ENCODE results near the gene DMRT1.

The DMRT1 gene

DNA sequence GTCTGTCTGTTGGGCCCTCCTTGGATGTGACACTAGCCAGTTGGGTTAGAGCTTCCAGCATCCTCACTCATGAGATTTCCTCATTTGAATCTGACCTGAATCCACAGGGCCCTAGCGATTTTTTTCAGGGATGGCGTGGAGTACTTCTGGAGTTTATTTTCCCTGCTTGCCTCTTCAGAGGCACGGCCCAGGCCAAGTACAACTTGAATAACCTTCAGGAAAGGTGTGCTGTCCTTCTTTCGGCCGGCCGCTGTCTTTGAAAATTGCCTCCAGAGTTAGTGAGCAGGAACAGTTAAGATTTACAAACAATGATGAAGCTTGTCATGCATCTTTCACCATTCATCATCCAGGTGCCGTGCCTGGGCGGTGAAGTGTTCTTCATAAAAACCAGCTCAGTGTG lies 85.5 kb downstream of the DMRT1 start:
- DNase-seq (ENCODE audit: low spot score) = no peak

DNA sequence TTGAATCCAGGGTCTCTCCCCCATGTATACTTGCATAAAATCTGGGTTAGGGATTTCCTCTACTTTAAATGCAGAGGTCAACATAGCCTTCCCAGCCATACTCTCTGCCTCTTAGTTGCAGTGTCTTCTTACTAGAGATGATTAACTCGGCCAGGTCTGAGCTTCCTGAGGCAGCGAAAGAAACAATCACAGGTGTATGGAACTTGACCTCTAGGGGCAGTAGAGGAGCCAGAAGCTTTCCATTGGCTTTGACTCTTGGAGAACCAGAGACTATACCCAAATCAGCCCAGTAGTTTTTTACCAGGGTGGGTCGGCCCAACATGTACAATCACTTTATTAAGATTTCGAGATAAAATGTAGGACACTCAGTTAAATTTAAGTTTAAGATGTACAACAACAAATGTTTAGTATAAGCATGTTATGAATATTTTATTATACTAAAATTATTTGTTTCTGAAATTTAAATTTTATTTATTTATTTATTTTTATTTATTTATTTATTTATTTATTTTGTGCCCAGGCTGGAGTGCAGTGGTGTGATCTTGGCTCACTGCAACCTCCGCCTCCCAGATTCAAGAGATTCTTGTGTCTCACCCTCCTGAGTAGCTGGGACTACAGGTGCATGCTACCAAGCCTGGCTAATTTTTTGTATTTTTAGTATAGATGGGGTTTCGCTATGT lies 87.0 kb downstream of the DMRT1 start:
- peak; percentile 66 for DNase-seq (ENCODE audit: low spot score)

DNA sequence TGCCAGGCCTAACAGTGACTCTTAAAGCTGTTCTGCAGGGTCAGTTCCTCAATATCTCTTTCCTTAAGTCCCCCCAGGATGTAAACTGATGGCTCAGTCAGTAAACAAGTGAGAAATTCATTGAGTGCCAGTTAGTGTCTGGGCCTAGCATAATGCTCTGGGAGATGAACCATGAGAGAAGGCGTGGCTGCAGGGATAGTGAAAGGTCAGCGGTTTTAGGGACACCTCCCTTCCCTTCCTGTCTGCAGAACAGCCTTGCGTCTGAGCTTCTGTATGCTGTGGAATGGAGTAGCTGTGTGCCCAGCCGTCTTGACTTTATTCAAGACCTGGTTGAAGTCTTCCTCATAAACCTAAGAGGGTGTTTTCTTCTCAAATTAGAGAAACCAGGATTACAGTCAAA lies 88.2 kb downstream of the DMRT1 start:
- DNase-seq (ENCODE audit: low spot score) = no peak

DNA sequence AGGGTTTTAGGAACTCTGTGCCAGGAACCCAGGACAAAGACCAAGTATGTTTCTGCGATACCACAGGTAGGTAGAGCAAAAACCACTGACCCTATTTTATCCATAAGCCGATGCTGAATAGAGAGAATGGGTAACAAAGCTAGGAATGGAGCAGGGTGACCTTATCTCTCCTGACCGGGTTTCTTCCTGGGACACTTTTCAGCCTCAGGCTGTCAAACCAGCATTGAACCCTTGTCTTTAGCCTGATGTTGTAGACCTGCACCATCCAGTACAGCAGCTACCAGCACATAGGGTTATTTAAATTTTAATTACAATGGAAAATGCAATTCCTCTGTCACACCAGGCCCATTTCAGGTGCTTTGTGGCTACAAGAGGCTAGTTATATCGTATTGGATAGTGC lies 91.9 kb downstream of the DMRT1 start:
- DNase-seq (ENCODE audit: low spot score) = no peak

DNA sequence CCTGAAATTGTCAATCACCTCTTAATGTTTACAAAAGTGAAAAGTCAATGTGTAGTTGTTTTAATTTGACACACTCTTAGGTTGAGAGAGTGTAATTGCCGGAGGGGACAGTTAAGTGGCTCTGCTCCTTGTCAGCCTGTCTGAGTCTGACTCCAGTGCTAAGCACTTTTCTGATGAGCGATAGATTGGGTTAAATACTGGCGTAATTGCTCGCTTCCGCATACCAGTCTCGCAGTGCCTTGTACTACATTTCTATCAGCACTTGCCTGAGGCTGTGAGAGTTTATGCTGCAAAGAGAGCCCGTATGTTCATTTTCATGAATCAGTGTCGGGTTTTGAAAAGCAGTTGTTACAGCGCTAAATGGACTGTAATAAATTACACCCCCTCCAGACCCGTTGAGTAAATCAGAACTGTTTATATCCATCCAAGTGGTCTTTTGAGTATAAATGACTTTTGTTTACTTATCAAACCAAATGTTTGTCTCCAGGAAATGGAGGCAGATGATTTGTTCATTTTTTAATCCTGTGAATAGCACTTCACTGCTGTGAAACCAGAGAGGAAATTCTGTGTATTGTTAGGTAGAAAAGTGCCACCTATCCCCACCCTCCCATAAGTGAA lies 94.0 kb downstream of the DMRT1 start:
- DNase-seq (ENCODE audit: low spot score) = no peak

DNA sequence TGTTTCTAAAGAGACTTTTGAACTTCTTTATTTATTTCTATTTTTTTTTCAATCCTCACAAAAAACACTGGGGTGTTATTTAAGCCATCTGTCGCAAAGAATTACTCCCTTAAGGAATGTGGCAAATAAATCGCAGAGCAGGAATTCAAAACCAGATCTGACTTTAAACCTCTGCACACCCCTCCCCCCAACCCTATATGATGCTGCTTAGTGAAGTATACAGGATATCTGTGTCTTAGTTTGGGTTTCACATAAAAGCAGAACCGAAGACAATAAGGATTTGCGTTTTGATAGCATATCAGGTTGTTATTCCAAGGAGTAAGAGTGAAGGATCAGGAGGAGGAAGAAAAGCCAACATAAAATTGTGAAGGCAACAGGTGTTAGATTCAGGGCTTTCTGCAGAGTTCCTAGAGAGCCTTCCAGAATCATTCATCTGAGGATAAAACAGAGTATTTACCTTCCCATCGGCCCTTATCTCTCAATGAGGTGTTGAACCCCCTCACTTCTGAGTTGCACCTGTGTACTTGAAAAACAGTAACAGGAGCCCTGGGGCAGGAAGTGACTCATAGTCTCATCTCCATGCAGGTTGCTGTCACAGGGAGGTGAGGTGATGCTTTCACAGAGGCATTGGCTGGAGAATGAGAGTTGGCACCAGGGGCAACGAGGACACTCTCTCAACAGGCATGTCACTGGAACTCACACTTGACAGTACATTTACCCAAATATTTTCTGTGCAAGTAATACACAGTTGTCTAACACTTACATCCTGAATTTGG lies 101.5 kb downstream of the DMRT1 start:
- no peak for DNase-seq (ENCODE audit: low spot score)

DNA sequence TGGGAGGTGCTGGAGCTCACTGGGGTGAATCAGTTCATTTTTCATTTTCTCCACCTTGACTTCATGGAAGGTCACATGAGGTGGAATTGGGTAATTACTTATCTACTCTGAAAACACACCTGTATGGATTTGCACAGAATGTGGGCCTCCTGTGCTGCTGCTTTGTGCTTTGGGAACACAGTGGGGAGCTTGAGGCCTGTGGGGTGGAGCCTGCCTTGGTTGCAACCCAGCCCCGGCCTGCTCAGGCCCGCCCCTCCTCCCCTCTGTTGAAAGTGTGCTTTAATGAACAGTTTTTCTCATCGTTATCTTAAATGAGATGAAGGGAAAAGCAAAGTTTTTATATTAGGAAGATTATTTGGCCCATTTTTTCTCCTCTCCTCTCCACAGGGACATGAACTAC lies 106.5 kb downstream of the DMRT1 start:
- no peak for DNase-seq (ENCODE audit: low spot score)

DNA sequence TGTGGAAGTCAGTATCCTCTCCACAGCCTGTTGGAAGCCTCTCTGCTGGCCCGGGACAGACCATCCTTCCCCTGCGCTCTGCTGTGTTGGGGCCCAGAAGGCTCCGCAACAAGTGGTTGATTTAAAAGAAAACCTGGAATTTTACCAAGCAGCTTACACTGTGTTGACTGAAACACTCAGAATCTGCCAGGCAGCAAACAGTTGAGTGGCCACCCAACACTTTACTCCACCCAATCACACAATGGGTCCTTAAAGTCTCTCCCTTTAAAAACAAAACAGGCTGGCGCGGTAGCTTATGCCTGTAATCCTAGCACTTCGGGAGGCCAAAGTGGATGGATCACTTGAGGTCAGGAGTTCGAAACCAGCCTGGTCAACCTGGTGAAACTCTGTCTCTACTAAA lies 107.0 kb downstream of the DMRT1 start:
- no peak for DNase-seq (ENCODE audit: low spot score)

DNA sequence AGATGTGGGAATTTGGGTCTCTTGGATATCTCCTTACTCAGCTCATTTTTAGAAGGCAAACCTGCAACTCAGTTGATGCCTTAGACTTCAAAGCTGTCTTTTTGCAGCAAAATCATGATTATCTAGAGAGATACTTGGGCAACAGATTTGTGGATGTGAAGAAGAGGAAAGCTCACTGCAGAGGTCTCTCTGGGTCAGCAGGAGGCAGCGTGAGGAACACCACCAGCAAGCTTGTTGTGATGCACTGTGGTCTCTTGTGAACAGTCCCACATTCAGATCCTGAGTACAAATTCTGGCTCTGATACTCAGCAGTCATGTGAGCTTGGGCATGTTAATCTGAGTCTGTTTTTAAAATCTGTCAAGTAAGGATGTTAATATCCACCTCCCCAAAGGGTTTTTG lies 108.6 kb downstream of the DMRT1 start:
- DNase-seq (ENCODE audit: low spot score) = no peak

DNA sequence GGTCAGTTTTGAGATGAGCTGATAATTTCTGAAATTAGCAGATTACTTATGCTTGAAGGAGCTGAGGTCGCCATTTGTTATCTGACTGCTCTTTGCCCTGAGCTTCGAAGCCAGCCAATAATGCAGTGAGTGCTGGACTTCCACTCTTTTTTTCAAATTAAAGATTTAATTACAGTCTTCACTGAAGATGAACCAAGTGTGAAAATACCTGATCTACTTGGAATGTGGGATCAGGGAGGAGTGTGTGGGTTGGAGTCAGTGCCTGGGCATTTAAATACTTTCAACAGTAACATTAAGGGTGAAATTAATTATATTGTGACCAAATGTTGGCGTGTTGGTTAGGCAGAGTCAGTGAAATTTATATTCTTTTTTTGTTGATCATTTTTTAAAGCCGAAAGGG lies 111.0 kb downstream of the DMRT1 start:
- no peak for DNase-seq (ENCODE audit: low spot score)

DNA sequence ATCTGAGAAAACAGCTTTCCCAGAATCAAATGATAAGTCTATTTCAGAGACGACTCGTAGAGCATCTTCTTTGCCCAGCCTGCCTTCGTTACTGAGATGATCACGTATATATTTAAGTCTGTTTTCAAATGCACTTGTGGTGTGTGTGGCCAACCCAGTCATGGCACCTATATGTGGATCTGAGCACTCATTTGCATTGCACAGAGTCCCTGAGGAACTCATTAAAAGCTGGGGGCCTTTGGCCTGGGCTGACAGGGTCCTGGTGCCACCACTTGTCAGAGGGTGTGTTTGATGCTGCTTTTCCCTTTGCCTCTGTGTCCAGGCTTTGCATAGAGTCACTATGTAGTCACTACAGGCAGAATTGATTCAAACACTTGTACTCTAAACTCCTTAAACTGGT lies 117.6 kb downstream of the DMRT1 start:
- DNase-seq (ENCODE audit: low spot score) = no peak

DNA sequence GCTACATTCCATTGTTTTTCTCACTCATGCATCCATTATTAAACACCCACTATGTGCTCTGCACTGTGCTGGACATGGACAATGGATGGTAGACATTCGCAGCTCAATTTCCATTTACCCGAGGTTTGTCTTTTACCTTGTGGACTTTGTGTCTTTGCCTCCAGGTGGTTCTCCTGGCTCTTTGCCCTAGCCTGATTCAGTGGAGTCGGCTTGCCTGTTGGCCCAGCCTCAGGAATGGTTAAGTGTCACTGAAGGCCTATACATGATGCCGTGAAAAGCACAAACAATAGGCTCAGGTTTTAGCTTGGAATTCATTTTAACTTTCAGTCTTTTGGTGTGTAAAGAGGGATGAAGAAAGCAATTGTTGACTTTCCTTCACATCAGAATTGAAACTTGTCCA lies 118.4 kb downstream of the DMRT1 start:
- no peak for DNase-seq (ENCODE audit: low spot score)

DNA sequence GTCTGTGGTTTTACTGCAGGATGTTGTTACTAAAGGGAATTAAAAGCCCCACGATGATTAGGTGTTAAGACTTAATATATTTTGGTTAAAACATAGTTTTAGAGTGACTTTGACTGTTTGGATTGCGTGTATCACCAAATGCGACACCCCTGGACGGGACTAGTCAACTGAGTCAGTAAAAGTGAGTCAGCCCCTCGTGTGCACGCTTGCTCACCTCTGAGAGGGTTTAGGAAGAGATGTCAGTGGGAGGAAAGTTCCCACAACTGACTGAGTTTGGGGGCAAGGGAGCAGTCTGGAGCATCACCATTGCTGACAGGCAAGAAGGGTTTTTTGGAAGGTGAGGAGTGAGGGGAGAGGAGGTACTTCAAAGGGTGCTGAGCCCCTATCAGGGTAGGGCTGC lies 120.5 kb downstream of the DMRT1 start:
- no peak for DNase-seq (ENCODE audit: low spot score)

DNA sequence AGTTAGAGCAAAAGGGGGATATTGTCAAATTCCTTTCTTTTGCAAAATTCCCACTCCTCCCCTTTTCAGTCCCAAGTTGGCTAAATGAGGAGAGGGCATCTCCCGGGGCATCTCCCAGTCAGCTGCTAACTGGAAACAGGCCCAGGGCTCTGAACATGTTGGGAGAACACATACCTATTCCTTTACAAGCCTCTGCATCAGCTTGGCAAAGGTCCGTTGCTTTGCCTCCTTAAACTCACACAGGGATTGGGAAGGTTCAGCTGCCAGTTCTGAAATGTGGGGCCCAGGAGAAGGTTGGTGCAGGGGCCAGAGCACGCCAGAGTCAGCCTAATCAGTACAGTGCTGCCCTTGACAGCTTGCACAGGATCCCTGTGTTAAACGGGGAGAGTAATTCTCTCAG lies 124.0 kb downstream of the DMRT1 start:
- no peak for DNase-seq (ENCODE audit: low spot score)

DNA sequence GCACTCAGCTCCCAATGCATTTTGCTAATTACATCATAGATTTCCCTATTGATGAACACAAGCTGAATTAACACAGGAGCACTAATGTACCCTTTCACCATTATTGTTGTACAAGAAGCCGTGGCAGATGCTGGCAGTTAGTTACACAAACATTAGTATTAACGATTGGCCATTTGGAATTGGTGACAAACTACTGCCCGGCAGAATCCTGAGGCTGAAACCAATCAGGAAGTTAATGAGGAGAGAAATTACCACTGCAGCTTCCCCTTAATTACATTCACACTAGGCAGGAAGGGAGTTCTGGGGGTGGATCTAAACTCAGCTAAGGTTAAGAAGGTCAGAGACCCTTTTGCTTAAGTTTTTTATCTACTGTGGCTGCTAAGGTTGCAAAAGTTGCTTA lies 125.4 kb downstream of the DMRT1 start:
- DNase-seq (ENCODE audit: low spot score) = no peak

DNA sequence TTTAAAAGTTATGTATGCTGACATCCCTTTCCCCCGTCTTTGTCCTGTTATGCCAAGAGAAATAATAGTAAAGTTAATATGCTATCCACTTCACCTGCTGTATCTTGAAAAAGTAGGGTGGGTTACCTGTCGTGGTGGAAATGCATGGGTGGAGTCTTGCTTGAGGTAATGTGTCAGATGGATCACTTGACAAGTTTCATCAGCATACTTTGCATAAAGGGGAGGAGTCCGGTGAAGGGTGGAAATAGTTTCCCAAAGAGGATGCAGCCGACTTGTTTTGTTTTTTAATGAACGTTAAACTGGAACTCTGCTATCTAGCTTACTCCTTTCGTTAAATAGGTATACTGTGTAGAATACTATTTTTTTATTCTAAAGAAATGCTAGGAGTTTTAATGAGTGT lies 125.9 kb downstream of the DMRT1 start:
- peak; percentile 55 for DNase-seq (ENCODE audit: low spot score)

DNA sequence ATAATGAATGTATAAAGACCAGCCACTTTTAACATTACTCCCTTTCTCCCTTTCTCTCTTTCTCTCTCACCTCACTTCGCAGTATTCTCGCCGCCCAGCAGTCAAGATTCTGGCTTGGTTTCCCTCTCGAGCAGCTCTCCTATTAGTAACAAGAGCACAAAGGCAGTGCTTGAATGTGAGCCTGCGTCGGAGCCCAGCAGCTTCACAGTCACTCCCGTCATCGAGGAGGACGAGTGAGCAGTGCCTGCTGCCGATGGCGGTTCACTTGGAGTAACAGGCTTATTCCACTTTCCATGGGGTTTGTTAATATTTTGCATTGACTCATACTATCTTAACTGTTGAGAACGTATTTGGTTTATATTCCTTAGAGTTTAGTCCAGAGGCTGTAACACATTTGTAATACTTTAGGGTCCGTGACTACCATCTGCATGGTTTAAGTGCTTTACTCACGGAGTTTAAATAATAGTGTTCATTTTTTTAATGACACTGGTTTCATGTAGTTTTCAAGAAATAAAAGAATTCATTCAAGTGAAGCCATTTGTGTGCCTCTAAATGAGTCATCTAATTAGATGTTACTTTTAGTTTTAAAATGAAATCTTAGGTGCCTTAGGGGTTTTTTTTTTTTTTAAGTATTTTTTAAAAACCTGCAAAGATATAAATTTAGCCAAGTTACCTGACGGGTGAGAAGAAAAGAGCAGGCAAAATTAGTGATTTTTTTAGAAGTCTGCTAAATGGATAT lies 126.6 kb downstream of the DMRT1 start:
- DNase-seq (ENCODE audit: low spot score) = no peak

DNA sequence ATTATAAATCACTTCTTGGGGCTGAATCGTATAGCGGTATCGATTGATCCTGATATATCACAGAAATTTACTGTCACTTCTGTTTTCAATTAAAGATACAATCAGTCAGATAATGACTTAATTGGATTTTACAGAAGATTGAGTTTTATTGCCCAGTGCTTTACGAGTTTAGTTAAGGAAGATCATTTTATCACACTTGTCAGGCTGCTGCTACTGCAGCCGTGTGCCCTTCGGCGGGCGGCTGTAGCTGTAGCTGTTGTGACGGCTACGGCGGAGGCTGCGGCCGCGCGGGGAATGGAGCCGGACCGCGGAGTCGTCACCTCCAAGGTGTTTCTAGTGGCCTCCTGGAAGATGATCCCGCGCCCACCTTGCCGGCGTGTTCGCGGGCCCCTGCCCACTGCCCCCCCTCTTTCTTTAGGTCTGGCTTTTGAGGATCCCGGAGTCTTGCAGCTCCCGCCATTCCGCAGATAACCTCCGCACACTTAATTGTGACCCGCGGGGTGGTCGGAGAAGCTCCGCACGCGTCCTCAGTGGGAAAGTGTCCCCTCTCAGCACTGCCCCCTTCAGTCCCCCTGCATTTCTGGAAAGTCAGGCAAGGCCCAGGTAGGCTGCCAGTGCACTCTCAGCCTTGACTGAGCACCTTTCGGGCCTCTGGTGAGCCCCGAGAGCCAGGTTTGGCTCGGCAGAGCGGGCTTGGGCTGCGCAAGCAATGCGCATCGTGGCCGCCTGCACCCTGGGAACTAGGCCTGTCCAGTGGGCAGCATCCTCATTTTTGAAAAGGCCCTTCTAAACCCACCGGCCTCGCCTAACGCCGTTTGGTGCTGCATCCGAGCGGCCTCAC lies 128.0 kb downstream of the DMRT1 start:
- DNase-seq (ENCODE audit: low spot score) = no peak

DNA sequence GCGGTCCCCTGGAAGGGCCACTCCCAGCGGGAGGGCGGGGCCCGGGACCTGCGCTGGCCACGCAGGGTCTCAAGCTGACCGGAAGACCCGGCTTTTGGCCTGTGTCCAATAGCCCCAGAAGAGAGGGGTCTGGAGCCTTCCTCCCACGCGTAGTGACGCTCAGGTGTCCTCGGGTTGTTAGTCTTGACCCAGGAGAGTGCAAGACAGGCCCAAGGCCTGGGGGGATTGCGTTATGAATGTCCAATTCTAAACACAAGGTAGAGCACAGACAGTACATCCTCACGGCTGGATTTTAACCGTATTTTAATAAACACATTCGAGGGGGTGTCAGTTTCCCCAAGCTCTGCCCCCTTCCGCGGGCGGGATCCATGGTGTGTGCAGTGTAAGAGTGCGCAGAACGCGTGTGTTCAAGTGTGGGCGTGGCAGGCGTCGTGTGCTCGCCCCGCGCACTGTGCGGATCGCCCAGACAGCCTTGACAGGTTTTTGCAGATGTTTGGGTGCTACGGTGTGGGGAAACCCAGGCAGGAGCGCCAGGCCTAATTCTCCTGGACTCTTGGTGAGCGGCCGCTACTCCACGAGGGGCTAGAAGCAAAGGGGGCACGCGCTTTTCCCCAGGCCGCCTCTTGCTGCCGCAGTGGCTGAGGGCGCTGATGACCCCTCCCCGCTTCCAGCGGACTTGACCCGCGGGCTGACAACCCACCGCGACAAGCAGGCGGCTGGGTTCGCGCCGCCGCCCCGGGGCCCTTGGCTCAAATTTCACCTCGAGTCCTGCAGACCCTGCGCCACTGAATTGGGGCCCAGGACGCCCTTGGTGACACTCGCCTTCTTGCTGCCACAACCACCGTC lies 128.9 kb downstream of the DMRT1 start:
- no peak for DNase-seq (ENCODE audit: low spot score)

DNA sequence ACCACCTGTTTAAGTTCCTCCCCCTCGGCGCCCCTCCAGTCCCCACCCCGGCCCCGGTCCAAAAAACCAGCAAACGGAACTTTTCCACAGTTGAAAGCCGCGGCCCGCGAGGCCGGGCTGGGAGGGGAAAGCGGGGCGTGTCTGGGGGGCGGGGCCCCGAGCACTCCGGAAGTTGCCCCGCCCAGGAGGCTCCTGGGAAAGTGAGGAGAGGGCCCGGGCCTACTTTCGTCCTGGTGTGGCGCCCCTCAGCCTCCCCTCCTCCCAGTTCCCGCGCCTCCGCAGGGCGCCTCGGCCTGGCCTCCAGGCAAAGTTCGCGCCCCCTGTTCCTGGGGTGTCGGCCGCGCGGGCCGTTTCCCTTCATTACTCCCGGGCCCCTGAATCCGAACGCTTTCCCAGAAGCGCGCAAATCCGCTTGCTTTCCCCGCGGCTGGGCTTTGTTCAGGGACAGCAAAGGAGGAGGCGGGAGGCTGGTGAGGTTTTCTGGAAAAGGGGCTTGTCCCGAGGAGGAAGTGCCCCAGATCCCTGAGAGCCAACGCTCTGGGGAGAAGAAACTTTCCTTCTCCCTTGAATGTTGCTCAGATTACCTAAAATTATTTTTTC lies 130.5 kb downstream of the DMRT1 start:
- no peak for DNase-seq (ENCODE audit: low spot score)

Data from NAMALWA (cell line).